ENCODE data around the gene ZSWIM4.

DNA sequence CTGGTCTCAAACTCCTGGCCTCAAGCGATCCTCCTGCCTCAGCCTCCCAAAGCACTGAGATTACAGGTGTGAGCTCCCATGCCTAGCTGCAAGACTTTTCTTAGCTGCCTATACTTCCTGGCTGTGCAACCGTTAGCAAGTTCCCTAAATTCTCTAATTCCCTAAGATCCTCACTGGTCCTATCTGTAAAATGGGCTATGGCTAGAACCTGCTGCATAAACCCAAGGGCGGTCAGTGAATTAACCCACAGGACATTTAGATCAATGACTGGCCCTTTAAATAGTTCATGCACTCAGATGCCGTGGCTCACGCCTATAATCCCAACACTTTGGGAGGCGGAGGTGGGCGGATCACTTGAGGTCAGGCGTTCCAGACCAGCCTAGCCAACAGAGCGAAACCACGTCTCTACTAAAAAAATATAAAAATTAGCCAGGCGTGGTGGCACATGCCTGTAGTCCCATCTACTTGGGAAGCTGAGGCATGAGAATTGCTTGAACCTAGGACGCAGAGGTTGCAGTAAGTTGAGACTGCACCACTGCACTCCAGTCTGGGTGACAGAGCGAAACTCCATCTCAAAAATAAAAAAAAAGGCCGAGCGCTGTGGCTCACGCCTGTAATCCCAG lies 25.1 kb upstream of the ZSWIM4 start:
- no peak for TF ChIP-seq POLR2A (IDR thresholded peaks at IDR 0.05)
- TF ChIP-seq, protein P1, sequence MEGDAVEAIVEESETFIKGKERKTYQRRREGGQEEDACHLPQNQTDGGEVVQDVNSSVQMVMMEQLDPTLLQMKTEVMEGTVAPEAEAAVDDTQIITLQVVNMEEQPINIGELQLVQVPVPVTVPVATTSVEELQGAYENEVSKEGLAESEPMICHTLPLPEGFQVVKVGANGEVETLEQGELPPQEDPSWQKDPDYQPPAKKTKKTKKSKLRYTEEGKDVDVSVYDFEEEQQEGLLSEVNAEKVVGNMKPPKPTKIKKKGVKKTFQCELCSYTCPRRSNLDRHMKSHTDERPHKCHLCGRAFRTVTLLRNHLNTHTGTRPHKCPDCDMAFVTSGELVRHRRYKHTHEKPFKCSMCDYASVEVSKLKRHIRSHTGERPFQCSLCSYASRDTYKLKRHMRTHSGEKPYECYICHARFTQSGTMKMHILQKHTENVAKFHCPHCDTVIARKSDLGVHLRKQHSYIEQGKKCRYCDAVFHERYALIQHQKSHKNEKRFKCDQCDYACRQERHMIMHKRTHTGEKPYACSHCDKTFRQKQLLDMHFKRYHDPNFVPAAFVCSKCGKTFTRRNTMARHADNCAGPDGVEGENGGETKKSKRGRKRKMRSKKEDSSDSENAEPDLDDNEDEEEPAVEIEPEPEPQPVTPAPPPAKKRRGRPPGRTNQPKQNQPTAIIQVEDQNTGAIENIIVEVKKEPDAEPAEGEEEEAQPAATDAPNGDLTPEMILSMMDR (IDR thresholded peaks at IDR 0.05) = no peak
